Stimulated activated memory B cell treated with anti-CD40 and anti-IgM and Interleukin-4, amounts not matched to agents 10 μg/mL and 1 μg/mL and 100 μg/mL, for 72 hours (primary cell): ENCODE data around the gene ATRN.

Source experiments
- ATAC-seq: fragments of 150-1000 bp; cut with Tn5 transposase; 2 replicates; pipeline ENCODE4 v1.10.0; 2021
- H3K27ac Mint-ChIP-seq: one replicate; pipeline ENCODE4 v1.8.0; 2022; ENCODE audit warnings: mild to moderate bottlenecking, mixed read lengths
- H3K27me3 Mint-ChIP-seq: one replicate; pipeline ENCODE4 v1.8.0; 2022; ENCODE audit warnings: mixed read lengths
- H3K36me3 Mint-ChIP-seq: one replicate; pipeline ENCODE4 v1.8.0; 2022; ENCODE audit warnings: mixed read lengths
- H3K4me1 Mint-ChIP-seq: one replicate; pipeline ENCODE4 v1.8.0; 2022; ENCODE audit warnings: mixed read lengths
- H3K4me3 Mint-ChIP-seq: one replicate; pipeline ENCODE4 v1.8.0; 2022; ENCODE audit warnings: mild to moderate bottlenecking, moderate library complexity, mixed read lengths
- H3K9me3 Mint-ChIP-seq: one replicate; pipeline ENCODE4 v1.8.0; 2022; ENCODE audit warnings: mixed read lengths

Gene ATRN

GRCh38 chr20:3633913-3634478 is 163.2 kb downstream of the ATRN start:
- no peak for ATAC-seq

GRCh38 chr20:3635346-3635745 is 164.5 kb downstream of the ATRN start:
- Mint-ChIP-seq H3K27me3 (no peaks in the 10 kb centered on the region), H3K36me3 (peaks cover 36% of the 10 kb centered on the region), H3K27ac (no peak overlapping the region), H3K4me1 (no peaks in the 10 kb centered on the region), H3K9me3 (peaks cover 2% of the 10 kb centered on the region), H3K4me3 (no peak overlapping the region)
- no peak for ATAC-seq

More at GRCh38 chr20:3633913-3634478, 163.2 kb downstream of the ATRN start:
- peaks cover 28% of the 10 kb centered on the region for H3K36me3 Mint-ChIP-seq
- H3K4me3 Mint-ChIP-seq: no peak overlapping the region
- no peak overlapping the region for H3K27ac Mint-ChIP-seq
- H3K4me1 Mint-ChIP-seq: no peaks in the 10 kb centered on the region
- no peaks in the 10 kb centered on the region for H3K27me3 Mint-ChIP-seq
- H3K9me3 Mint-ChIP-seq: no peaks in the 10 kb centered on the region

DNA sequence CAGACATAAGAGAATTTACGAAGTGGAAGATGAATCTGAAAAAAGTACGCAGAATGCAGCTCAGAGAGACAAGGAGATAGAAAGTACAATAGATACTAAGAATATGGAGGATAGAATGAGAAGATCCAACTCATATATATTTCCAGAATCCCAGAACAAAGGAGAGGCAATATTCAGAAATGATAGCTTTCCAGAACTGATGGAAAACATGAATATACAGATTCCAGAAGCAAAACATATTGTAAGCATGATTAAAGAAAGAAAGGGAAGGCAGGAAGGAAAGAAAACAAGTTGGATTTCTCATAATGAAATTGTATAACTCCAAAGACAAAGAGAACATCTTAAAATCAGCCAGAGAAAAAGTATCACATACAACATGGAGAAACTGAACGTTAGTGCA is 169.4 kb downstream of the ATRN start:
- Mint-ChIP-seq H3K36me3 (peaks cover 54% of the 10 kb centered on the region), H3K27me3 (no peaks in the 10 kb centered on the region), H3K4me1 (no peaks in the 10 kb centered on the region), H3K9me3 (peaks cover 3% of the 10 kb centered on the region), H3K4me3 (no peak overlapping the region), H3K27ac (no peak overlapping the region)
- ATAC-seq: no peak

DNA sequence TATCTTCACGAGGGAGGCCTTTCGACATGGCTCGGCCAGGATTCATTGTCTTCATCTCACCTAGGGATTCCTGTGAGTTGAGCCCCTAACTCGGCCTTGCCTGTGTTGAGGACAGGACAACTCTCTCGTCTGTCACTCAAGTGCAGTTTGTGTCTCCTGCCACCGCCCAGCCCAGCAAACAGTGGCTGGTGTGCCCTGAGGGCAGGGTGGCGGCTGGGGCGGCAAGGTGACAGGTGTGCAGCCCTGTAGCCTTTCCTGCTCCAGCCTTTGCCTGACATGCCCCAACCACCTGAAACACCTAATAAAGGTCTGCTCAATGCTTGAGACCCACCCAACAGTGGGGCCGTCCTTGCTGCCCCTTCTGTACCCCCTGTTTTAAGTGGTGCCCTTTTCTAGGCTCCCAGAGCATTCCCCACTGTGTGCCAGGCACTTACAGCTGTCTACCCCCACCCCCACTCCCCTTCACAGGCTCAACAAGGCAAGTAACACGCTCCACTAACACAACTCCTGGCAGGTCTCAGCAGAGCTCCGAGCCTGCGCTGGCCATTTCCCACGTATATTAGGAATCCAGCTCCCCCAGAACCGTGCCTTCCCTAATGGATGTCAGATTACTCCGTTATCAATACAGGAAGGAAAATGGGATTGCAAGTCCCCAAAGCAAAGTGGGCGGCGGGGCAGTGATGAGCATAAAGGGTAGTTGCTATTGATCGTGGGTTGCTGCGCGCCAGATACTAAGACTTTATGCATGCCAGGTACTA is 174.7 kb downstream of the ATRN start:
- no peaks in the 10 kb centered on the region for H3K9me3 Mint-ChIP-seq
- H3K4me1 Mint-ChIP-seq: no peaks in the 10 kb centered on the region
- no peak overlapping the region for H3K27ac Mint-ChIP-seq
- no peak for ATAC-seq
- no peak overlapping the region for H3K4me3 Mint-ChIP-seq
- H3K27me3 Mint-ChIP-seq: no peaks in the 10 kb centered on the region
- peaks cover 81% of the 10 kb centered on the region for H3K36me3 Mint-ChIP-seq

- Mint-ChIP-seq H3K9me3 (no peaks in the 10 kb centered on the region), H3K4me1 (no peaks in the 10 kb centered on the region), H3K27me3 (no peaks in the 10 kb centered on the region), H3K27ac (no peak overlapping the region), H3K36me3 (peaks cover 75% of the 10 kb centered on the region), H3K4me3 (no peak overlapping the region)
- ATAC-seq: no peak
These were observed 175.2 kb downstream of the ATRN start for GRCh38 chr20:3646067-3646440.

GRCh38 chr20:3646651-3647050 is 175.8 kb downstream of the ATRN start:
- no peak for ATAC-seq
- H3K27ac Mint-ChIP-seq: no peak overlapping the region
- H3K27me3 Mint-ChIP-seq: no peaks in the 10 kb centered on the region
- H3K36me3 Mint-ChIP-seq: peaks cover 69% of the 10 kb centered on the region
- no peak overlapping the region for H3K4me3 Mint-ChIP-seq
- H3K4me1 Mint-ChIP-seq: peaks cover 4% of the 10 kb centered on the region
- H3K9me3 Mint-ChIP-seq: no peaks in the 10 kb centered on the region

DNA sequence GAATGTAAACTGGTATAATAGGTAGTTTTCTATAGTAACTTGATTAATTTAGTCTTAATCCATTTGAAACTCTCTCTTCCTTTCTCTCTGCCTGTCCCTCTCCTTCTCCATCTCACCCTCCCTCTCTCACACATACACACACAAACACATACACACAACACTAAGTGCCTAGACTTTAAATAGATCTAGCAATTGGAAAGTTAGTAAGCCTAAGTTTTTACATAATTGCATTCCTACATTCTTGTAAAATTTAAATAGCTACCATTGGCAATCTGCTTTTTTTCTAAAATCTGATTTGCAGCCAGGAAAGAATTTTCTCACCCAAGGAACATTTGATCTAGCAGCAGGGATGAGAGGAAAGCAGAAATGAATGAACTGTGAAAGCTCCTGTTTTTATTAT is 176.7 kb downstream of the ATRN start:
- H3K4me1 Mint-ChIP-seq: peaks cover 8% of the 10 kb centered on the region
- no peak overlapping the region for H3K27ac Mint-ChIP-seq
- peaks cover 66% of the 10 kb centered on the region for H3K36me3 Mint-ChIP-seq
- H3K4me3 Mint-ChIP-seq: no peak overlapping the region
- H3K27me3 Mint-ChIP-seq: no peaks in the 10 kb centered on the region
- H3K9me3 Mint-ChIP-seq: peaks cover 2% of the 10 kb centered on the region
- no peak for ATAC-seq

DNA sequence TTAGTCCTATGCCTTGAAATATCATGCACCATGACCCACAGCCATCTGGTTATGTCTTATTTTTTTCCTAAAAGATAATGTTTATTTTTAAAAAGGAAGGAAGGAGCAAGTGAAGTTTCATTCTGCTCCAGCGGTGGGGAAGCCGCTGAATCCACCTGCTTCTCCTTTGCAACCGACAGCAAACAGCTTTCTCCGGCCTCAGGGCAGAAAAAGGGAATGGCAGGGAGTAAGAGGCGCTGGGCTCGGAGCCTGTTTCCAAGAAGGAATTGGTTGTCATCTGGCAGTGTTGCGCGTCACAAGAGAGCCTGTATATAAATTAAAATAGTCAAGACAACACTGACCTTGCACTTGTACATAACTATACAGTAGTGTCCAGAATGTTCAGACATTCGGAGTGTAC is 178.1 kb downstream of the ATRN start:
- Mint-ChIP-seq H3K9me3 (peaks cover 5% of the 10 kb centered on the region), H3K36me3 (peaks cover 66% of the 10 kb centered on the region), H3K4me1 (peaks cover 8% of the 10 kb centered on the region), H3K4me3 (no peak overlapping the region), H3K27me3 (no peaks in the 10 kb centered on the region), H3K27ac (no peak overlapping the region)
- ATAC-seq: no peak

DNA sequence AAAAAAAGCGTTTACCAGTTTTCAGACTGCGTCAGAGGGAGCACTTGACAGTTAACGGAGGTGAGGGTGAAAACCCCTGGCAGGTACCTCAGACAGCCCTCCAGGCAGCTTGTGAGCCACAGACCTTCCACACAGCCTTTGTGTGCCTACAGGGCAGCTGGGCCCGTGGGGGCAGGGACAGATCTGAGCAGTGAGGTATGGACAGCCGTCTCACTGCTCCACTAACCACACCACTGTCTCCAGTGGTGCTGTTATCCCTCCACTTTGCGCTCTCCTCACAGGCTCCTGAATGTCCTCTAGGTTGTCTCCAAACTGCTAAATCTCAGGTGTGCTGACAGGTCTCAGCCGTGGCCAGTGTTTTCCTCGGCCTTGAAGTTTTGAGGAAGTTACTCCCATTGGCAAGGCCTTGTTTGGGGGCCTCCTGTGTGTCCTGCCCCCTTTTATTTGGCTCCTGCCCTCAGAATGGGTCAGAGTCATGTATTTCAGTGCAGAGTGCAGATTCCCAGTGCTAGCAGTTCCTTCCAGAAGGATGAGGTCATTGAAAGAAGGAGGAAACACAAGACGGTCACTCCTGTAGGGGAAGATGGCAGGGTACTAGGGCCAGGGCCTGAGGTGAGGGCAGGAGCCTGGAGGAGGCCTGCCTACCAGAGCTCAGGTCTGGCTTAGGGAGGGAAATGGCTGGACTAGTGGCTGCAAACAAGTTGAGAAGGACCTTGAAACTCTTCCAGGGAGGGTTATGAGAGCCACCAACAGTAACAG is 180.6 kb downstream of the ATRN start:
- peaks cover 6% of the 10 kb centered on the region for H3K9me3 Mint-ChIP-seq
- peaks cover 46% of the 10 kb centered on the region for H3K36me3 Mint-ChIP-seq
- ATAC-seq: peak; percentile 39
- H3K27ac Mint-ChIP-seq: no peak overlapping the region
- H3K4me1 Mint-ChIP-seq: peaks cover 8% of the 10 kb centered on the region
- H3K4me3 Mint-ChIP-seq: no peak overlapping the region
- no peaks in the 10 kb centered on the region for H3K27me3 Mint-ChIP-seq

DNA sequence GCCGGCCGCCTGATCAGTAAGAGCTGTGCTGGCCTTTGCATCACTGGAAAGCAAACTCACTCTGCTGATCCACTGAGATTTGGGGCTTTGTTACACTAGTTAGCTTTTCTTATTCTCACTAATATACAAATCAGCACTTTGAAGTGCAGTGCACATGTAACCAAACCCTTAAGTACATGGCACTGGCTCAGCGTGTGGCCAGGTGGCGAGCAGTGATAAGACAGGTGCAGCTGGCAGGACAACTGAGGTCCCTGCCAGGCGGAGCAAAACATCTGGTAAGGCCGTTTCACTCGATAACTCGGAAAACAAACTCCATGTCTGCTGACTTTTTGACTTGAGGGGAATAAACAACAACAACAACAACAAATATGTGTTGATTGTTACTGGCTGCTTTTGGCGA is 181.4 kb downstream of the ATRN start:
- ATAC-seq: no peak
- H3K9me3 Mint-ChIP-seq: peaks cover 6% of the 10 kb centered on the region
- H3K27ac Mint-ChIP-seq: no peak overlapping the region
- peaks cover 39% of the 10 kb centered on the region for H3K36me3 Mint-ChIP-seq
- H3K4me3 Mint-ChIP-seq: no peak overlapping the region
- peaks cover 8% of the 10 kb centered on the region for H3K4me1 Mint-ChIP-seq
- H3K27me3 Mint-ChIP-seq: no peaks in the 10 kb centered on the region

- H3K4me1 Mint-ChIP-seq: peaks cover 8% of the 10 kb centered on the region
- H3K9me3 Mint-ChIP-seq: peaks cover 6% of the 10 kb centered on the region
- peaks cover 34% of the 10 kb centered on the region for H3K36me3 Mint-ChIP-seq
- no peak for ATAC-seq
- H3K4me3 Mint-ChIP-seq: no peak overlapping the region
- H3K27ac Mint-ChIP-seq: no peak overlapping the region
- no peaks in the 10 kb centered on the region for H3K27me3 Mint-ChIP-seq
These were observed 182.1 kb downstream of the ATRN start for GRCh38 chr20:3652676-3653596.

DNA sequence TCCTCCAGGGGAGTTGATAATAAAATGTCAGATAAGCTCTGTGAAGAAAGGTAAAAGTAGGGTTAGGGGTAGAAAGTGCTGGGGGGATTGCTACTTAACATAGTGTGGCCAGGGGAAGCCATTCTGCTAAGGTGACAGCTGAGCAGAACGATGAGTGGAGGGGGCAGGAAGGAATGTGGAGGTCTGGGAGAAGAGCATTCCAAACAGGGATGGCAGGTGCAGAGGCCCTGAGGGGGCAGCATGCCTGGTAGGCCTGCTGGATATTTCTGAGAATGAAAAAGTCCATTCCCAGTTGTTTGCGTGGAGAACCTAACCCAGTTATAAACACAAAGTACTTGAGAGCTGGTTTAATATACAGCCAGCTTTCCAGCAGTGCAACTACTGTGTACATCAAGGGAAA is 183.1 kb downstream of the ATRN start:
- Mint-ChIP-seq H3K4me1 (peaks cover 13% of the 10 kb centered on the region), H3K4me3 (no peak overlapping the region), H3K27ac (no peak overlapping the region), H3K27me3 (peaks cover 3% of the 10 kb centered on the region), H3K36me3 (peaks cover 26% of the 10 kb centered on the region), H3K9me3 (peaks cover 6% of the 10 kb centered on the region)
- ATAC-seq: no peak

GRCh38 chr20:3654326-3655130 is 183.7 kb downstream of the ATRN start:
- Mint-ChIP-seq H3K4me1 (peaks cover 19% of the 10 kb centered on the region), H3K4me3 (no peak overlapping the region), H3K9me3 (peaks cover 6% of the 10 kb centered on the region), H3K27me3 (peaks cover 9% of the 10 kb centered on the region), H3K36me3 (peaks cover 20% of the 10 kb centered on the region), H3K27ac (no peak overlapping the region)
- ATAC-seq: no peak

DNA sequence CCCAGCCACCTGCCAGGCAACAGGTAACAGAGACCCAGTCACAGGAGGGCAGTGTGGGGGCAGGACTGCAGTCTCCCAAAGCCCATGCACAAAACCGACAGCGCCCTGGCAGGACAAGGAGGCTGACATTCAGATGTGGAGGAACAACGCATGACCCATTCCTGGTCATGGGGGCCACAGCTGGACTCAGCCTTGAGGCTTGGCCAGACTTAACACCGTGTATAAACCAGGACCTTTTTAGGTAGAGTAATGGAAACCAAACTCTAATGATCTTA is 184.2 kb downstream of the ATRN start:
- H3K27ac Mint-ChIP-seq: no peak overlapping the region
- peaks cover 6% of the 10 kb centered on the region for H3K9me3 Mint-ChIP-seq
- peaks cover 15% of the 10 kb centered on the region for H3K36me3 Mint-ChIP-seq
- ATAC-seq: no peak
- peaks cover 15% of the 10 kb centered on the region for H3K27me3 Mint-ChIP-seq
- no peak overlapping the region for H3K4me3 Mint-ChIP-seq
- H3K4me1 Mint-ChIP-seq: peaks cover 23% of the 10 kb centered on the region
